Measurements from ENCODE around the gene NRXN2. TPM values are rescaled to one million over a fixed set of nuclear protein-coding genes. Genes with fewer than 3 reads are reported as not detected.

The NRXN2 gene
- total and polyA plus RNA-seq, 2 donors (not counting 3 experiments of a cell fraction or from before 2014, with no cell fraction given): not detected

- CTCF ChIA-PET: no interaction called here
- POLR2A ChIA-PET: no interaction called here
- no peak overlapping the region for H2AFZ ChIP-seq (ENCODE audit: low read depth, low read length)
- H3K9me1 ChIP-seq (replicated peaks; ENCODE audit: control insufficient read depth, extremely low read depth, insufficient read depth, low read length): no peaks in the 10 kb centered on the region
- H3K79me2 ChIP-seq (ENCODE audit: control insufficient read depth, insufficient read depth, low read length): no peaks in the 10 kb centered on the region
- no peaks in the 10 kb centered on the region for H3K9me3 ChIP-seq (replicated peaks; ENCODE audit: control insufficient read depth, insufficient read depth, low read length)
- dilution Hi-C loops (cut with MboI; ENCODE audit: extremely low pct_ligation_motif_present, low sequenced_read_pairs) (no loop called here), intact Hi-C loops (cut with micrococcal nuclease) (no loop called here)
- H3K36me3 ChIP-seq (ENCODE audit: control insufficient read depth in 2 of 2, extremely low read depth in 1 of 2, insufficient read depth in 2 of 2, low read length in 2 of 2): peaks cover 3 to 6% of the 10 kb centered on the region in 2 experiments
- peaks cover 2% of the 10 kb centered on the region for H3K4me1 ChIP-seq (ENCODE audit: control insufficient read depth, extremely low read depth, insufficient read depth, low read length)
- no peak overlapping the region for H3K27ac ChIP-seq (ENCODE audit: insufficient read depth, low read depth, low read length)
- TF ChIP-seq CTCF (IDR thresholded peaks at IDR 0.05; ENCODE audit: extremely low read depth in 1 of 2, insufficient read depth in 1 of 2, low read depth in 1 of 2, low read length in 2 of 2) (no peak), JUN (IDR thresholded peaks at IDR 0.05; ENCODE audit: borderline replicate concordance, insufficient read depth, insufficient read length, low read depth) (no peak), POLR2A (IDR thresholded peaks at IDR 0.05; ENCODE audit: low read depth, low read length) (no peak), FOS (IDR thresholded peaks at IDR 0.05; ENCODE audit: borderline replicate concordance, insufficient read depth, low read length) (no peak), GATA2 (IDR thresholded peaks at IDR 0.05; ENCODE audit: insufficient read depth, insufficient read length, low read depth, low read length) (no peak), POLR2AphosphoS5 (IDR thresholded peaks at IDR 0.05; ENCODE audit: insufficient read depth, low read depth, low read length) (no peak), EZH2 (IDR thresholded peaks at IDR 0.05; ENCODE audit: borderline replicate concordance, low read depth, low read length, severe bottlenecking) (no peak), MAX (IDR thresholded peaks at IDR 0.05; ENCODE audit: insufficient read depth, insufficient read length) (no peak), MYC (IDR thresholded peaks at IDR 0.05; ENCODE audit: low read depth, low read length) (no peak)
- H4K20me1 ChIP-seq (replicated peaks; ENCODE audit: control insufficient read depth, extremely low read depth, insufficient read depth, low read length): no peaks in the 10 kb centered on the region
- no peaks in the 10 kb centered on the region for H3K27me3 ChIP-seq (ENCODE audit: control insufficient read depth in 2 of 2, insufficient read depth in 2 of 2, low read length in 2 of 2)
- no peak overlapping the region for H3K4me3 ChIP-seq (replicated peaks in 1 of 3; ENCODE audit: insufficient read depth in 1 of 3, low read depth in 1 of 3, low read length in 3 of 3)
- H3K4me2 ChIP-seq (ENCODE audit: insufficient read depth, low read length): no peak overlapping the region
- H3K9ac ChIP-seq (replicated peaks; ENCODE audit: extremely low read depth, insufficient read depth, low read length): no peak overlapping the region
- BruUV-seq (replicated peaks): no TSS peak
- FAIRE-seq: no peak
- DNase-seq (ENCODE audit: low read depth, low spot score): no peak
These were observed 34.7 kb upstream of the NRXN2 start for GRCh38 chr11:64757549-64758329.

Data from endothelial cell of umbilical vein (primary cell).